Karpas-422 (cell line): ENCODE data around the gene FCHSD2. TPM values are rescaled to one million over a fixed set of nuclear protein-coding genes. Genes with fewer than 3 reads are reported as not detected.
A peak's percentile ranks its signal among the peaks of the same experiment; 100 is the strongest.
"Not testable (repeated sequence)": the region's sequence is repeated elsewhere in the genome, so short reads cannot be mapped to it uniquely, and the experiment has no call there.

Source experiments
- DNase-seq: peaks from one replicate; pipeline ENCODE4 v3.0.0-alpha.2; 2015
- H2AFZ ChIP-seq: fragments of 200-600 bp; sonication (generic); 2 replicates; pipeline ENCODE4 v1.6.1; 2014; ENCODE audit warnings: antibody characterized with exemption, low read length, mixed read lengths
- H3K27ac ChIP-seq: fragments of 200-600 bp; sonication (generic); 2 replicates; pipeline ENCODE4 v1.5.1; 2014; ENCODE audit warnings: mild to moderate bottlenecking, low read length, moderate library complexity
- H3K27me3 ChIP-seq: fragments of 200-600 bp; sonication (generic); 2 replicates; pipeline ENCODE4 v1.6.1; 2014; ENCODE audit warnings: low read length, mixed read lengths
- H3K36me3 ChIP-seq: fragments of 200-600 bp; sonication (generic); 2 replicates; pipeline ENCODE4 v1.6.1; 2014; ENCODE audit warnings: low read length, mixed read lengths; ENCODE audit not compliant: insufficient read depth
- H3K4me1 ChIP-seq: fragments of 200-600 bp; sonication (generic); 2 replicates; pipeline ENCODE4 v1.6.1; 2014; ENCODE audit warnings: mild to moderate bottlenecking, low read length, mixed read lengths
- H3K4me2 ChIP-seq: fragments of 200-600 bp; sonication (generic); 2 replicates; pipeline ENCODE4 v1.6.1; 2014; ENCODE audit warnings: low read length, low read depth, mild to moderate bottlenecking; ENCODE audit not compliant: poor library complexity, severe bottlenecking
- H3K4me3 ChIP-seq: fragments of 200-600 bp; sonication (generic); 2 replicates; pipeline ENCODE4 v1.5.1; 2014; ENCODE audit warnings: mild to moderate bottlenecking, antibody characterized with exemption, low read length, mixed read lengths
- H3K79me2 ChIP-seq: fragments of 200-600 bp; sonication (generic); 2 replicates; pipeline ENCODE4 v1.6.1; 2014; ENCODE audit warnings: mild to moderate bottlenecking, low read length, mixed read lengths
- H3K9ac ChIP-seq: fragments of 200-600 bp; sonication (generic); 2 replicates; pipeline ENCODE4 v1.6.0; 2014; ENCODE audit warnings: low read length
- H3K9me2 ChIP-seq: fragments of 200-600 bp; sonication (generic), shearing (Covaris generic); replicated peaks from 2 replicates; pipeline ENCODE4 v1.6.0; 2014; ENCODE audit warnings: mild to moderate bottlenecking, low read length, moderate library complexity; ENCODE audit not compliant: insufficient read depth
- H3K9me3 ChIP-seq: fragments of 300-700, 200-600 bp; sonication (generic); 2 replicates; pipeline ENCODE4 v1.6.1; 2014; ENCODE audit warnings: low read length, mixed read lengths
- H4K20me1 ChIP-seq: fragments of 200-600 bp; sonication (generic); 2 replicates; pipeline ENCODE4 v1.6.1; 2014; ENCODE audit warnings: mild to moderate bottlenecking, antibody characterized with exemption, low read length, low read depth; ENCODE audit not compliant: insufficient read depth
- total RNA-seq: library from RNA; depleted of rRNA; stranded (reverse); fragments of >200 nt; shearing (Covaris generic); gene quantifications from 2 replicates; pipeline ENCODE4 v1.2.3, GENCODE V29; 2014; ENCODE audit warnings: low replicate concordance

FCHSD2 gene
- total RNA-seq, 1 experiment from 2014 or later: 48.2 TPM

DNA sequence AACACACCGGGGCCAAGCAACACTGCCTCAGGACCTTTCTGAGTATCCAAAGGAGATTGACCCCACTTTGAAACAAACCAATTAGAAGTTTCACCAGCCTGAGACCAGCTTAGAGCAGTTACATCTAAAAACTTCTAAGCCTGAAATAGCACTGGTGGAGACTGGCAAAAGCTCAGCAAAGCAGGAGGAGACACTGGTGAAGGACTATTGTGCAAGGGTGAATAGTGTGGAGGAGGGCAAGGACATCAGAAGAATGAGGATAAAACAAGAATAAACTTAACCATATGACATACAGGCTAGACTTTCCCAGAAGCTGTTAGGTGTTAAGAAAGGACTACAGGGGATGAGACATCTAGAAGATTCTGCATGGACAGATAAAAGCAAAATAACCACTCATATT, 152.4 kb downstream of the FCHSD2 start:
- Histone ChIP-seq H3K9ac (no peak overlapping the region), H3K4me2 (no peak overlapping the region), H4K20me1 (no peaks in the 10 kb centered on the region), H2AFZ (no peak overlapping the region), H3K4me3 (no peak overlapping the region), H3K79me2 (peaks cover 40% of the 10 kb centered on the region), H3K9me2 (no peaks in the 10 kb centered on the region), H3K27me3 (no peaks in the 10 kb centered on the region), H3K27ac (peak overlapping the region; percentile 37), H3K4me1 (0 out of 2 replicates have a peak, but pooled peaks cover 7% of the 10 kb centered on the region), H3K9me3 (no peaks in the 10 kb centered on the region), H3K36me3 (peaks cover 42% of the 10 kb centered on the region)
- no peak for DNase-seq

DNA sequence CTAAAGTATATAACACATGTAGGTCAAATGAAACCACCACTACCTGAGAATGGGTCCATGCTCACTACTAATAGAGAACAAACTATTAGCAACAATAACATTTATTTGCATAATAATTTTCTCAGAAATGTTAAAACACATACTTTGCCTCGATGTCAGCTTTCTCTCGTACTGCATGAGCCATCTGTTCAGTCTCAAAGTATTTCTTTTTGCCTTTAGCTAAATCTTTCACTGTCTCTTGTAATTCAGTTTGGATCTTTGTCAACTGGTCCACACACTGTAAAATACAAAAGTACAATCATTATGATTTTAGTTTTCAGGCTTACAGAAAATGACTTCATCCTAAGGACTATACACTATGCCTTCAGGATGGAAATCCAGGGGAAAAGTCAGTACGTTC, 153.3 kb downstream of the FCHSD2 start:
- H3K36me3 ChIP-seq: peaks cover 46% of the 10 kb centered on the region
- no peaks in the 10 kb centered on the region for H4K20me1 ChIP-seq

DNA sequence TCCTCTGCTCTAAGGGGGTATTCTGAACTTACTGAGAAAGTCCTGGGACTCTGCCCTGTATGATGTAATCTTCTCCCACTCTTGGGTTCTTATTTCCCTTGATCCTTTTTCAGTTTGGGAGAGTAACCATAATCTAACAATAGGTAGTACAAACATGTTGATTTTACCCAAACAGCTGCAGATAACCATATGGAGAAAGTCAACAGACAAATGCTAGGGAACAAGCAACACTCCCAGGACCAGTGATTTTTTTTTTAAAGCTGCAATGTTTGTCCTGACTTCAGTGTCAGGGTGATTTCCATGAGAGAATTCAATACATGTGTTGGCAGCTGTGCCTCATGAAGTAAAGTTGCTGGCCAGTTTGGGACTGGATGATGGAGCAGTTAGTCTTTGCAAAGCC, 156.5 kb downstream of the FCHSD2 start:
- Histone ChIP-seq H4K20me1 (no peaks in the 10 kb centered on the region), H3K27ac (peak overlapping the region; percentile 23; the same call in 1 of the 2 replicates), H3K36me3 (peaks cover 65% of the 10 kb centered on the region), H3K4me2 (no peak overlapping the region), H3K79me2 (peaks cover 45% of the 10 kb centered on the region), H2AFZ (no peak overlapping the region), H3K9me3 (no peaks in the 10 kb centered on the region), H3K4me1 (0 out of 2 replicates have a peak, but pooled peaks cover 7% of the 10 kb centered on the region), H3K4me3 (no peak overlapping the region), H3K9me2 (no peaks in the 10 kb centered on the region), H3K27me3 (no peaks in the 10 kb centered on the region), H3K9ac (no peak overlapping the region)
- DNase-seq: no peak

More for the DNA sequence above, 153.3 kb downstream of the FCHSD2 start:
- Histone ChIP-seq H3K27ac (0 out of 2 replicates have a peak overlapping the region, but pooled peaks have one; percentile 9), H2AFZ (no peak overlapping the region), H3K79me2 (peaks cover 39% of the 10 kb centered on the region), H3K9ac (no peak overlapping the region), H3K4me3 (no peak overlapping the region), H3K9me3 (no peaks in the 10 kb centered on the region), H3K4me2 (no peak overlapping the region), H3K9me2 (no peaks in the 10 kb centered on the region), H3K27me3 (no peaks in the 10 kb centered on the region), H3K4me1 (0 out of 2 replicates have a peak, but pooled peaks cover 7% of the 10 kb centered on the region)
- DNase-seq: no peak

DNA sequence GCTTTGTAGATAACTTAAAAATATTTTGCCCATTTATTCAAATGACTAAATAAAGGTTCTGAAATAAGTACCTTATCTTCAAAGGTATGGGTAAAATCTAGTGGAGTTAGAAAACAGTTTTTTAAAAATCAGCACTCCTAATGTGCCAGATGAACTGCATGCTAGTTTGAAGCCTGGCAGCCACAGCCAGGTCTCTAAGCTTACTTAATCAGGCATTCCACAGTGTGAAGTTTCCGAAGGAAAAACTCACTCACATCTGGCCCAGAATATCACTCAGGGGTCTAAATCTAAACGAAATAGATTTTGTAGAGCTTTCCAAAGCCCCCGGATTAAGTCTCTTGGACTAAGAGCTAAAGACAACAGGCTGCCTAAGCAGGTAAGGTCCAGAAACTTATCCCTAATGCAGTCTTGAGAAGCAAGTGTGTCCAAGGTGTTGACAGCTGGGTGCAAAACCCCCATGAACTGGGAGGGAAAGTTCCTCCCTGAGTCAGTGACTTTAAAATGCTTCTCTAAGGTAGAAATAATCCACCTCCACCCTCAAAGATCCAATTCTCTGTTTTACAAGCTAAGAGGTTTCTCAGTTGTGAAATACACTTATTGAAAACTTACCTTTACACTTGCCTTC, 157.6 kb downstream of the FCHSD2 start:
- Histone ChIP-seq H2AFZ (no peak overlapping the region), H3K36me3 (peaks cover 72% of the 10 kb centered on the region), H3K9me3 (no peaks in the 10 kb centered on the region)

DNA sequence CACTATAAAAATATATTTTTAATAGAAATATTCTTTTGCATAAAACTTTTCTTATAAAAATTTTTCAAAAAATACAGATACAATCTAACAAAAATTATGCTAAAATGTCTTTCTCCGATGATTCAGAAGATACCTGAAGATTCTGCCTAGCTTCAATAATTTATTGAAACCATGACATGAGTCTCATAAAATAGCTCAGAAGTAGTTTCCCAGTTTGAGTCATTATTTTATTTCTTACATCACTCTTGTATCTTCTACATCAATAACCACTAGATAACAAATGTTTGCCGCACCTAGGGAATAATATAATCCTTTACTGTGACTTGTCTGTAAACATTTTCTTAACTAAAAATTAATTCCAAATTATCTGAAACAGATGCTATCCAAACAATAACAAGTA, 158.6 kb downstream of the FCHSD2 start:
- H3K9me3 ChIP-seq: no peaks in the 10 kb centered on the region
- no peaks in the 10 kb centered on the region for H3K27me3 ChIP-seq
- H3K36me3 ChIP-seq: peaks cover 70% of the 10 kb centered on the region
- no peak overlapping the region for H3K4me3 ChIP-seq
- no peak overlapping the region for H3K27ac ChIP-seq
- peaks cover 44% of the 10 kb centered on the region for H3K79me2 ChIP-seq
- H2AFZ ChIP-seq: no peak overlapping the region
- no peaks in the 10 kb centered on the region for H3K4me1 ChIP-seq
- no peak overlapping the region for H3K4me2 ChIP-seq
- no peak overlapping the region for H3K9ac ChIP-seq
- H4K20me1 ChIP-seq: no peaks in the 10 kb centered on the region
- H3K9me2 ChIP-seq: no peaks in the 10 kb centered on the region
- no peak for DNase-seq

More for the DNA sequence above, 157.6 kb downstream of the FCHSD2 start:
- 0 out of 2 replicates have a peak, but pooled peaks cover 2% of the 10 kb centered on the region for H3K4me1 ChIP-seq
- no peaks in the 10 kb centered on the region for H3K27me3 ChIP-seq
- H3K27ac ChIP-seq: no peak overlapping the region
- H3K9ac ChIP-seq: no peak overlapping the region
- H3K4me2 ChIP-seq: no peak overlapping the region
- H3K9me2 ChIP-seq: no peaks in the 10 kb centered on the region
- peaks cover 46% of the 10 kb centered on the region for H3K79me2 ChIP-seq
- DNase-seq: no peak
- H3K4me3 ChIP-seq: no peak overlapping the region
- no peaks in the 10 kb centered on the region for H4K20me1 ChIP-seq

DNA sequence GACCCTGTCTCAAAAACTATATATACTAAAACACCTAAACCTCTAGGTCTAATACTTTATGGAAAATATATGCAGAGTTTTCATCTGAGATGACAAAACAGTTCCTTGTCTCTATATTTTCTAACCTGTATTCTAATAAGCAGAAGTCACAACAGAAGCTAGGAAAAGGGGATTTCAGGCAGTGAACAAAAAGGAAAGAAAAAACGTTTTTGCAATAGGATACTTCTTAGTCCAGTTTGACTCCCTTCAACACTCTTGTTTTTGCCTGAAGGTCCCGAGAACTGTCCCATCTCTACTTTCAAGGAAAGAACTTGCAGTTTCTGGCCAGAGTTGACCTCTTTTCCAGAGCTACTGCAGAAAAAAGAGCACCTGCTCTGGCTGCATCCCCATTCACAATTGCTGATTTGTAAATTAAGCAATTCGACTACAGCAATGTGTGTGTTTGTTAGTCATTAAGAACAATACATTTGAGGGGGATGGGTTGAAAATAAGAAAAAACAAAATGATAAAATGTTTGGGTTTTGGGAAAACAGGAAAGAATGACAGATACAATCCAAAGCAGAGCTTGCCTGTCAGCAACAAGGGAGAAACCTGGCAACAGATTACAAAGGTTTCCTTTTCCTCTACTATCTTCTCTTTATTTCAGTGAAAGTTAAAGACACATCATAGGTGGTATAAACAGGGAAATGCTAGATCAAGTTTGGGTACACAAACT, 160.0 kb downstream of the FCHSD2 start:
- no peak overlapping the region for H3K4me2 ChIP-seq
- no peak overlapping the region for H3K4me3 ChIP-seq
- H2AFZ ChIP-seq: no peak overlapping the region
- no peaks in the 10 kb centered on the region for H3K27me3 ChIP-seq
- peaks cover 41% of the 10 kb centered on the region for H3K79me2 ChIP-seq
- peaks cover 61% of the 10 kb centered on the region for H3K36me3 ChIP-seq
- DNase-seq: no peak
- H3K9me2 ChIP-seq: no peaks in the 10 kb centered on the region
- H3K4me1 ChIP-seq: no peaks in the 10 kb centered on the region
- no peaks in the 10 kb centered on the region for H4K20me1 ChIP-seq
- no peaks in the 10 kb centered on the region for H3K9me3 ChIP-seq
- H3K9ac ChIP-seq: no peak overlapping the region
- H3K27ac ChIP-seq: no peak overlapping the region

DNA sequence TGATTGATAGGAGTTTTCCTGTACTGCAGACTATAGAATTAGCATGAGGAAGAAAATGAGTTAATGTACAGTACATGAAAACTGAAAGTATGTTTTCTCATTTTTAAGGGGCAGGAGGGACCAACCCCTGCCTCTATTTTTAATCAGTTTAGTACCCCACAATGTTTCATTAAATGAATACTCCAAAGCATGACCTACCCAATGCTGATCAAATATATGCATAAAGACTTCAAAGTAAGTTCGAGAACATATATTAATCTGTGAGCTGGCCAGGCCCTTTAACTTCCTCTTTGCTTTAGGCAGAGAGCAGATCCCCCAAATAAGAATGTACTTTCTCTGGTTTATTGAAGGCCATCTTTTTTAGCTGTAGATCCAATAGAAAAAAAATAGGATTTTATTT, 161.0 kb downstream of the FCHSD2 start:
- H3K4me2 ChIP-seq: no peak overlapping the region
- H3K27ac ChIP-seq: no peak overlapping the region
- H3K36me3 ChIP-seq: peaks cover 57% of the 10 kb centered on the region
- no peak overlapping the region for H3K9ac ChIP-seq
- H4K20me1 ChIP-seq: no peaks in the 10 kb centered on the region
- H3K4me3 ChIP-seq: no peak overlapping the region
- H2AFZ ChIP-seq: no peak overlapping the region
- no peaks in the 10 kb centered on the region for H3K27me3 ChIP-seq
- no peaks in the 10 kb centered on the region for H3K4me1 ChIP-seq
- H3K9me2 ChIP-seq: no peaks in the 10 kb centered on the region
- no peaks in the 10 kb centered on the region for H3K9me3 ChIP-seq
- DNase-seq: no peak
- H3K79me2 ChIP-seq: peaks cover 43% of the 10 kb centered on the region

DNA sequence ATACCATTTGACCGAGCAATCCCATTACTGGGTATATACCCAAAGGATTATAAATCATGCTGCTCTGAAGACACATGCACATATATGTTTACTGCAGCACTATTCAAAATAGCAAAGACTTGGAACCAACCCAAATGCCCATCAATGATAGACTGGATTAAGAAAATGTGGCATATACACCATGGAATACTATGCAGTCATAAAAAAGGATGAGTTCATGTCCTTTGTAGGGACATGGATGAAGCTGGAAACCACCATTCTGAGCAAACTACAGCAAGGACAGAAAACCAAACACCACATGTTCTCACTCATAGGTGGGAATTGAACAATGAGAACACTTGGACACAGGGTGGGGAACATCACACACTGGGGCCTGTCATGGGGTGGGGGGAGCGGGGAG, 164.3 kb downstream of the FCHSD2 start:
- H3K4me1 ChIP-seq: not testable (repeated sequence)

More for the DNA sequence above, 164.3 kb downstream of the FCHSD2 start:
- not testable (repeated sequence) for H3K9me3 ChIP-seq, H3K27ac ChIP-seq, H3K4me3 ChIP-seq, H2AFZ ChIP-seq, H3K4me2 ChIP-seq, H3K9ac ChIP-seq, H3K27me3 ChIP-seq, DNase-seq, H3K9me2 ChIP-seq, H4K20me1 ChIP-seq
- Histone ChIP-seq H3K36me3 (peaks cover 53% of the 10 kb centered on the region), H3K79me2 (peaks cover 53% of the 10 kb centered on the region)
